Stimulated activated CD4-positive, alpha-beta T cell treated with anti-CD3 and anti-CD28 coated beads, Interleukin-12 subunit alpha, Interleukin-12 subunit beta, amount 100 ng/mL, for 48 hours (primary cell): Measurements from ENCODE around the gene SRA1.
"Not testable (repeated sequence)": the region's sequence is repeated elsewhere in the genome, so short reads cannot be mapped to it uniquely, and the experiment has no call there.

Experiments
- DNase-seq, 3 donors: peaks; one replicate each; pipeline ENCODE4 v3.0.0-alpha.2; 2020; ENCODE audit warnings: low read depth in 2 of 3, low spot score in 1 of 3

The SRA1 gene

GRCh38 chr5:140557136-140557805, at the start of gene SRA1:
Gene SRA1, minus strand, starts transcription at chr5:140557473. Its CDS starts 21 bp downstream, at chr5:140557452.
- DNase-seq: peak; percentile 75 to 85 (median 76)

GRCh38 chr5:140607031-140607430, 49.8 kb upstream of the SRA1 start:
- DNase-seq: no peak

GRCh38 chr5:140605879-140606278, 48.6 kb upstream of the SRA1 start:
- DNase-seq: no peak

GRCh38 chr5:140603734-140604133, 46.5 kb upstream of the SRA1 start:
- no peak for DNase-seq

- not testable (repeated sequence) for DNase-seq
Measured at GRCh38 chr5:140603446-140603698, 46.1 kb upstream of the SRA1 start.

GRCh38 chr5:140602147-140602546, 44.9 kb upstream of the SRA1 start:
- DNase-seq: no peak

GRCh38 chr5:140600096-140600495, 42.8 kb upstream of the SRA1 start:
- no peak for DNase-seq

- DNase-seq: no peak
Measured at GRCh38 chr5:140598836-140599235, 41.6 kb upstream of the SRA1 start.

- no peak for DNase-seq
Measured at GRCh38 chr5:140596321-140596741, 39.1 kb upstream of the SRA1 start.

GRCh38 chr5:140595538-140596300, 38.4 kb upstream of the SRA1 start:
- DNase-seq: no peak

- DNase-seq: no peak
Measured at GRCh38 chr5:140594169-140594568, 36.9 kb upstream of the SRA1 start.

GRCh38 chr5:140593070-140593469, 35.8 kb upstream of the SRA1 start:
- not testable (repeated sequence) for DNase-seq

GRCh38 chr5:140591747-140592372, 34.6 kb upstream of the SRA1 start:
- no peak for DNase-seq

- DNase-seq: no peak
Measured at GRCh38 chr5:140590861-140591260, 33.6 kb upstream of the SRA1 start.

GRCh38 chr5:140588311-140589070, 31.2 kb upstream of the SRA1 start:
- no peak for DNase-seq

GRCh38 chr5:140587495-140587894, 30.2 kb upstream of the SRA1 start:
- no peak for DNase-seq

- DNase-seq: not testable (repeated sequence)
Measured at GRCh38 chr5:140579188-140579747, 22.0 kb upstream of the SRA1 start.

GRCh38 chr5:140576776-140577201, 19.5 kb upstream of the SRA1 start:
- no peak for DNase-seq

GRCh38 chr5:140575309-140575708, 18.0 kb upstream of the SRA1 start:
- DNase-seq: no peak

GRCh38 chr5:140574165-140574564, 16.9 kb upstream of the SRA1 start:
- no peak for DNase-seq

GRCh38 chr5:140573683-140574082, 16.4 kb upstream of the SRA1 start:
- DNase-seq: no peak
